ENCODE data around the gene SLC66A2.

DNA sequence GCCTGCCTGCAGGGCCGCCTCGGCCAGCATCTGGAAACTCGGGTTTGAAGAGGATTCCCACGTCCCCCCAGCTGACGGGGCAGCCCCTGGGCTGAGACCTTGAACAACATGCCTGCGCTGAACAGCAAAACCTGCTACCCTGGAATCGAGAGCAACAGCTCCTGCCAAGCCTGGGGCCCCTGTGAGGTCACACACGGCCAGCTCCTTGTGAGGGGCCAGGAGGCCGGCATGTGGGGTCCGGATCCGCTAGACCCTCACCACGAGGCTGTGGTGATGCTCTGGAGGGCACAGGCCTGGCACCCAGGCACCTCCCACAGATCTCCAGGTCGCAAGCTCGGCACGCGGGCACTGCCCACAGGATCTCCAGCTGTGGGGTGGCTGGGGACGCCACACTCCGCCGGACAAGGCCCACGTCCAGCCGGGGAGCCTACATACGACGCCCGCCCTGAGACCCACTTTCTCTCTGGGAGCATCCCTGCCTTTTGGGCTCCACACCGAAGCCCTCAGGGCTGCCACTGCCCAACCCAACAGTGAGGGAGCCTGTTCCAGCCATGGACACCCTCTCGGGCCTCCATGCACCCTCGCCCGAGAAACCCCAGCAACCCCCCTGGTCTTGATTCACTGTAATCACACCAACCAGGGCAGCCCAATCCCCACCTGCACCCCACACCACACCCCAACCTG is 34.1 kb downstream of the SLC66A2 start:
- TF ChIP-seq, protein P1, sequence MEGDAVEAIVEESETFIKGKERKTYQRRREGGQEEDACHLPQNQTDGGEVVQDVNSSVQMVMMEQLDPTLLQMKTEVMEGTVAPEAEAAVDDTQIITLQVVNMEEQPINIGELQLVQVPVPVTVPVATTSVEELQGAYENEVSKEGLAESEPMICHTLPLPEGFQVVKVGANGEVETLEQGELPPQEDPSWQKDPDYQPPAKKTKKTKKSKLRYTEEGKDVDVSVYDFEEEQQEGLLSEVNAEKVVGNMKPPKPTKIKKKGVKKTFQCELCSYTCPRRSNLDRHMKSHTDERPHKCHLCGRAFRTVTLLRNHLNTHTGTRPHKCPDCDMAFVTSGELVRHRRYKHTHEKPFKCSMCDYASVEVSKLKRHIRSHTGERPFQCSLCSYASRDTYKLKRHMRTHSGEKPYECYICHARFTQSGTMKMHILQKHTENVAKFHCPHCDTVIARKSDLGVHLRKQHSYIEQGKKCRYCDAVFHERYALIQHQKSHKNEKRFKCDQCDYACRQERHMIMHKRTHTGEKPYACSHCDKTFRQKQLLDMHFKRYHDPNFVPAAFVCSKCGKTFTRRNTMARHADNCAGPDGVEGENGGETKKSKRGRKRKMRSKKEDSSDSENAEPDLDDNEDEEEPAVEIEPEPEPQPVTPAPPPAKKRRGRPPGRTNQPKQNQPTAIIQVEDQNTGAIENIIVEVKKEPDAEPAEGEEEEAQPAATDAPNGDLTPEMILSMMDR (IDR thresholded peaks at IDR 0.05; ENCODE audit: insufficient read depth, low read length, poor library complexity, severe bottlenecking), result no peak
- no peak for TF ChIP-seq EZH2phosphoT487 (conservative IDR thresholded peaks at IDR 0.05; ENCODE audit: low read length)

Measured in SU-DHL-6 (cell line).